Activated T-helper 17 cell treated with anti-CD3 and anti-CD28 coated beads, Interleukin-2, amount 50 U/mL, for 72 hours (primary cell): ENCODE data around the gene RANBP9. TPM values are rescaled to one million over a fixed set of nuclear protein-coding genes. Genes with fewer than 3 reads are reported as not detected.

Source experiments
- ATAC-seq: fragments of 150-1000 bp; cut with Tn5 transposase; replicated peaks from 2 replicates; pipeline ENCODE4 v1.10.0; 2021; ENCODE audit warnings: mild to moderate bottlenecking, moderate library complexity
- H3K27ac Mint-ChIP-seq: one replicate; pipeline ENCODE4 v1.8.0; 2022; ENCODE audit warnings: mixed read lengths
- H3K27me3 Mint-ChIP-seq: one replicate; pipeline ENCODE4 v1.8.0; 2022; ENCODE audit warnings: mixed read lengths
- H3K36me3 Mint-ChIP-seq: one replicate; pipeline ENCODE4 v1.8.0; 2022; ENCODE audit warnings: low read depth, mild to moderate bottlenecking, mixed read lengths
- H3K4me1 Mint-ChIP-seq: one replicate; pipeline ENCODE4 v1.8.0; 2022; ENCODE audit warnings: mixed read lengths
- H3K4me3 Mint-ChIP-seq: one replicate; pipeline ENCODE4 v1.8.0; 2022; ENCODE audit warnings: mild to moderate bottlenecking, mixed read lengths
- H3K9me3 Mint-ChIP-seq: one replicate; pipeline ENCODE4 v1.8.0; 2022; ENCODE audit warnings: mixed read lengths
- total RNA-seq, 2 donors: library from RNA; stranded (reverse); gene quantifications; one replicate each; pipeline ENCODE4 v1.2.3, GENCODE V29; 2022

The RANBP9 gene
- total RNA-seq, 2 donors from 2014 or later = 57.3 to 68.2 TPM

GRCh38 chr6:13574149-13574570, 137.5 kb downstream of the RANBP9 start:
- ATAC-seq = peak; percentile 87
- Mint-ChIP-seq H3K9me3 (no peaks in the 10 kb centered on the region), H3K36me3 (peaks cover 8% of the 10 kb centered on the region), H3K27ac (peak overlapping the region; percentile 94), H3K27me3 (no peaks in the 10 kb centered on the region), H3K4me3 (peak overlapping the region; percentile 93), H3K4me1 (peaks cover 8% of the 10 kb centered on the region)

- H3K36me3 Mint-ChIP-seq = peaks cover 8% of the 10 kb centered on the region
- peaks cover 8% of the 10 kb centered on the region for H3K4me1 Mint-ChIP-seq
- H3K27ac Mint-ChIP-seq = peak overlapping the region; percentile 94
- no peaks in the 10 kb centered on the region for H3K27me3 Mint-ChIP-seq
- H3K9me3 Mint-ChIP-seq = no peaks in the 10 kb centered on the region
- H3K4me3 Mint-ChIP-seq = peak overlapping the region; percentile 93
- ATAC-seq = no peak
These were observed 137.9 kb downstream of the RANBP9 start for GRCh38 chr6:13573669-13574110.

- Mint-ChIP-seq H3K4me1 (peaks cover 8% of the 10 kb centered on the region), H3K27ac (peak overlapping the region; percentile 94)
These were observed 138.5 kb downstream of the RANBP9 start for GRCh38 chr6:13572951-13573654.

GRCh38 chr6:13572240-13572639, 139.4 kb downstream of the RANBP9 start:
- H3K4me1 Mint-ChIP-seq = peaks cover 5% of the 10 kb centered on the region
- peak overlapping the region; percentile 93 for H3K4me3 Mint-ChIP-seq
- H3K36me3 Mint-ChIP-seq = peaks cover 8% of the 10 kb centered on the region
- no peaks in the 10 kb centered on the region for H3K9me3 Mint-ChIP-seq
- no peak for ATAC-seq
- peak overlapping the region; percentile 32 for H3K27ac Mint-ChIP-seq
- no peaks in the 10 kb centered on the region for H3K27me3 Mint-ChIP-seq

More at GRCh38 chr6:13572951-13573654, 138.5 kb downstream of the RANBP9 start:
- peak overlapping the region; percentile 93 for H3K4me3 Mint-ChIP-seq
- no peak for ATAC-seq
- no peaks in the 10 kb centered on the region for H3K9me3 Mint-ChIP-seq
- peaks cover 8% of the 10 kb centered on the region for H3K36me3 Mint-ChIP-seq
- no peaks in the 10 kb centered on the region for H3K27me3 Mint-ChIP-seq

Other genes with a start within 250 kb of the RANBP9 start
- gene GFOD1, start 224.2 kb downstream of the RANBP9 start, total RNA-seq = 1 to 10 TPM; 1.1 to 2.1 TPM
- gene SIRT5, start 137.2 kb downstream of the RANBP9 start, total RNA-seq = 1 to 10 TPM; 6.6 to 8.9 TPM
- 10 to 100 TPM; 50.4 to 92.5 TPM for gene NOL7, start 96.5 kb downstream of the RANBP9 start, total RNA-seq
- 10 to 100 TPM; 21.1 to 40.8 TPM for gene MCUR1, start 102.7 kb upstream of the RANBP9 start, total RNA-seq
- gene RNF182, start 213.1 kb upstream of the RANBP9 start, total RNA-seq = not detected